HEK293 (cell line): ENCODE results near the gene COX6A2.
A peak's percentile ranks its signal among the peaks of the same experiment; 100 is the strongest.

Source experiments
- CTCF ChIA-PET: fragments of 350-600 bp; formaldehyde crosslinking; extraction: SDS; loops from one replicate; lab custom pipeline; 2021; ENCODE audit warnings: antibody characterized with exemption; lab: Yijun Ruan, JAX
- POLR2A ChIA-PET: fragments of 300-600 bp; formaldehyde crosslinking; extraction: SDS; loops from one replicate; lab custom pipeline; 2020; ENCODE audit warnings: antibody characterized with exemption, inconsistent platforms; lab: Yijun Ruan, JAX
- H3K27ac ChIP-seq: fragments of 200-500 bp; sonication (Bioruptor generic); 2 replicates; pipeline ENCODE4 v1.5.1; 2014; ENCODE audit warnings: low read depth, low read length, control low read depth, inconsistent platforms; ENCODE audit errors: extremely low read depth
- H3K36me3 ChIP-seq, 2 experiments: fragments of 200-500 bp in 1 of 2; sonication (Bioruptor generic) in 1 of 2; 1 replicate in 1 of 2; 2 replicates in 1 of 2; pipeline ENCODE4 v1.5.1; 2014 to 2017; ENCODE audit warnings: inconsistent platforms in 2 of 2, low read length in 2 of 2; ENCODE audit not compliant: control insufficient read depth in 2 of 2, insufficient read depth in 1 of 2
- H3K4me1 ChIP-seq: fragments of 200-500 bp; sonication (Bioruptor generic); 2 replicates; pipeline ENCODE4 v1.5.1; 2014; ENCODE audit warnings: mild to moderate bottlenecking, low read length, inconsistent platforms; ENCODE audit not compliant: control insufficient read depth, insufficient read depth
- H3K4me3 ChIP-seq: 2 replicates; pipeline ENCODE4 v1.5.1; 2011; ENCODE audit warnings: low read depth, mild to moderate bottlenecking, control low read depth, low read length, moderate library complexity
- H3K9me3 ChIP-seq: fragments of 200-500 bp; sonication (Bioruptor generic); 2 replicates; pipeline ENCODE4 v1.5.1; 2014; ENCODE audit warnings: low read depth, low read length, inconsistent platforms; ENCODE audit not compliant: control insufficient read depth, insufficient read depth
- GLIS2 ChIP-seq: fragments of 450-650 bp; formaldehyde crosslinking; IDR thresholded peaks from 2 replicates; pipeline ENCODE4 v1.5.1; 2016; ENCODE audit warnings: missing biosample characterization, missing genetic modification characterization
- SCRT2 ChIP-seq: fragments of 450-650 bp; formaldehyde crosslinking; IDR thresholded peaks from 2 replicates; pipeline ENCODE4 v1.5.1; 2016; ENCODE audit warnings: missing biosample characterization, missing genetic modification characterization
- YY2 ChIP-seq: fragments of 450-650 bp; formaldehyde crosslinking; IDR thresholded peaks from 2 replicates; pipeline ENCODE4 v1.5.1; 2016; ENCODE audit warnings: missing biosample characterization, missing genetic modification characterization
- ZBTB21 ChIP-seq: fragments of 450-650 bp; formaldehyde crosslinking; IDR thresholded peaks from 2 replicates; pipeline ENCODE4 v1.5.1; 2017; ENCODE audit warnings: missing biosample characterization, missing genetic modification characterization
- ZFP41 ChIP-seq: fragments of 450-650 bp; formaldehyde crosslinking; IDR thresholded peaks from 2 replicates; pipeline ENCODE4 v1.5.1; 2016; ENCODE audit warnings: missing biosample characterization, missing genetic modification characterization, borderline replicate concordance
- ZNF549 ChIP-seq: fragments of 450-650 bp; IDR thresholded peaks from 2 replicates; pipeline ENCODE4 v1.5.1; 2018; ENCODE audit warnings: missing biosample characterization, missing genetic modification characterization, mild to moderate bottlenecking, inconsistent platforms, moderate library complexity
- TF ChIP-seq, protein P1 (sequence below): fragments of 450-650 bp; formaldehyde crosslinking; IDR thresholded peaks from 2 replicates; pipeline ENCODE4 v1.5.1; 2016; ENCODE audit warnings: missing biosample characterization, missing genetic modification characterization, borderline replicate concordance
- TF ChIP-seq, protein P2 (sequence below): fragments of 450-650 bp; formaldehyde crosslinking; IDR thresholded peaks from 2 replicates; pipeline ENCODE4 v1.5.1; 2016; ENCODE audit warnings: missing biosample characterization, missing genetic modification characterization
- TF ChIP-seq, protein P3 (sequence below): fragments of 450-650 bp; formaldehyde crosslinking; IDR thresholded peaks from 2 replicates; pipeline ENCODE4 v1.5.1; 2016; ENCODE audit warnings: missing biosample characterization, missing genetic modification characterization
- TF ChIP-seq, protein P4 (sequence below): fragments of 450-650 bp; formaldehyde crosslinking; IDR thresholded peaks from 2 replicates; pipeline ENCODE4; 2016; ENCODE audit warnings: missing biosample characterization, missing genetic modification characterization

Gene COX6A2

GRCh38 chr16:31428279-31428597 is at the start of gene COX6A2:
Gene COX6A2, minus strand, starts transcription at chr16:31428360. Its CDS starts 35 bp downstream, at chr16:31428325.
- Histone ChIP-seq H3K27ac (no peak within 1 kb of the TSS), H3K4me3 (no peak within 1 kb of the TSS), H3K36me3 (no peaks in the 10 kb centered on the region), H3K9me3 (no peaks in the 10 kb centered on the region), H3K4me1 (no peaks in the 10 kb centered on the region)
- ChIA-PET POLR2A (interaction anchor here (1.2 to 1.5 kb wide), 2 partner anchors 27 to 43 kb away, joined by 3 to 4 read pairs; no protein-coding TSS in a partner anchor), CTCF (interaction anchor here (0.6 kb wide), 1 partner anchor 46 kb away, joined by 3 read pairs; no protein-coding TSS in a partner anchor)
- peak; percentile 56 for TF ChIP-seq SCRT2 (tag by site-specific recombination)
- TF ChIP-seq, protein P1, sequence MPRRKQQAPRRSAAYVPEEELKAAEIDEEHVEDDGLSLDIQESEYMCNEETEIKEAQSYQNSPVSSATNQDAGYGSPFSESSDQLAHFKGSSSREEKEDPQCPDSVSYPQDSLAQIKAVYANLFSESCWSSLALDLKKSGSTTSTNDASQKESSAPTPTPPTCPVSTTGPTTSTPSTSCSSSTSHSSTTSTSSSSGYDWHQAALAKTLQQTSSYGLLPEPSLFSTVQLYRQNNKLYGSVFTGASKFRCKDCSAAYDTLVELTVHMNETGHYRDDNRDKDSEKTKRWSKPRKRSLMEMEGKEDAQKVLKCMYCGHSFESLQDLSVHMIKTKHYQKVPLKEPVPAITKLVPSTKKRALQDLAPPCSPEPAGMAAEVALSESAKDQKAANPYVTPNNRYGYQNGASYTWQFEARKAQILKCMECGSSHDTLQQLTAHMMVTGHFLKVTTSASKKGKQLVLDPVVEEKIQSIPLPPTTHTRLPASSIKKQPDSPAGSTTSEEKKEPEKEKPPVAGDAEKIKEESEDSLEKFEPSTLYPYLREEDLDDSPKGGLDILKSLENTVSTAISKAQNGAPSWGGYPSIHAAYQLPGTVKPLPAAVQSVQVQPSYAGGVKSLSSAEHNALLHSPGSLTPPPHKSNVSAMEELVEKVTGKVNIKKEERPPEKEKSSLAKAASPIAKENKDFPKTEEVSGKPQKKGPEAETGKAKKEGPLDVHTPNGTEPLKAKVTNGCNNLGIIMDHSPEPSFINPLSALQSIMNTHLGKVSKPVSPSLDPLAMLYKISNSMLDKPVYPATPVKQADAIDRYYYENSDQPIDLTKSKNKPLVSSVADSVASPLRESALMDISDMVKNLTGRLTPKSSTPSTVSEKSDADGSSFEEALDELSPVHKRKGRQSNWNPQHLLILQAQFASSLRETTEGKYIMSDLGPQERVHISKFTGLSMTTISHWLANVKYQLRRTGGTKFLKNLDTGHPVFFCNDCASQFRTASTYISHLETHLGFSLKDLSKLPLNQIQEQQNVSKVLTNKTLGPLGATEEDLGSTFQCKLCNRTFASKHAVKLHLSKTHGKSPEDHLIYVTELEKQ (tag by site-specific recombination), result no peak

DNA sequence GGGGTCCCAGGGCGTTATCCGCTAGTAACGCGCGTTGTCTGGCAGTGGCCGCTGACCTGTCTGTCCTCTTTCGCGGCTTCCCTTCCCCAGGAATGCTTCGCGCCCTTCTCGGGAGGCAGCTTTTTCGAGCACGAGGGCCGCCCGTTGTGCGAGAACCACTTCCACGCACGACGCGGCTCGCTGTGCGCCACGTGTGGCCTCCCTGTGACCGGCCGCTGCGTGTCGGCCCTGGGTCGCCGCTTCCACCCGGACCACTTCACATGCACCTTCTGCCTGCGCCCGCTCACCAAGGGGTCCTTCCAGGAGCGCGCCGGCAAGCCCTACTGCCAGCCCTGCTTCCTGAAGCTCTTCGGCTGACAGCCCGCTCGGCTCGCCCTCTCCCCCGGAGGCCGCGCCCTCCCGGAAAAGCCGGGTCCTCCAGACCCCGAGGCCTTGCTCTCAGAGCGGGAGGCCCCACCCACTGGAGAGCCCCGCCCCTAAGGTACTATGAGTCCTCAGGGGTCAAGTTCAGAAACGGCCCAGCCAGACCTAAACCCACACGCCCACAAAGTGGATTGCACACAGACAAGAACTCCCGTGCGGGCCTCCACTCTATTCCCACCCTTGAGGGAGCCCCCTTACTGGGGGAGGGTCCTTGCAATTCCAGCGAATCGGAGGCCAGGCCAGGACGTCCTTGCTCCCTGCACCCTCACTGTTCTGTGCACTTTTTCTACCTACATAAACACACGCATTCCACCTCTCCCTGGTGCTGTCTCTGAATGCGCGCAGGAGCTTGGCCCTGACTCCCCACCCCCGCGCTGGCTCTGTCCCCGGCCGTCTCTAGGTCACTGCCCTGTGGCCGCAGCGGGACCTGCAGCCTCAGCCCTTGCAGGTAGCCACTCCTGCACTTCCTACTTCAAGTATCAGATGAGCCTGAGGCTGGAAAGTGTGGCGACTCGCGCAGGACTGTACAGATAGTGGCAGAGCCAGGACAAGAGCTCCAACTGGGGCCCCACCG is 49.4 kb upstream of the COX6A2 start:
- no peak overlapping the region for H3K4me3 ChIP-seq
- no peaks in the 10 kb centered on the region for H3K4me1 ChIP-seq
- peaks cover 0 to 10% of the 10 kb centered on the region in 2 experiments; a peak in 1 of 3 replicates for H3K36me3 ChIP-seq
- POLR2A ChIA-PET, result no interaction called here
- TF ChIP-seq GLIS2 (tag by site-specific recombination), result no peak
- TF ChIP-seq, protein P2, sequence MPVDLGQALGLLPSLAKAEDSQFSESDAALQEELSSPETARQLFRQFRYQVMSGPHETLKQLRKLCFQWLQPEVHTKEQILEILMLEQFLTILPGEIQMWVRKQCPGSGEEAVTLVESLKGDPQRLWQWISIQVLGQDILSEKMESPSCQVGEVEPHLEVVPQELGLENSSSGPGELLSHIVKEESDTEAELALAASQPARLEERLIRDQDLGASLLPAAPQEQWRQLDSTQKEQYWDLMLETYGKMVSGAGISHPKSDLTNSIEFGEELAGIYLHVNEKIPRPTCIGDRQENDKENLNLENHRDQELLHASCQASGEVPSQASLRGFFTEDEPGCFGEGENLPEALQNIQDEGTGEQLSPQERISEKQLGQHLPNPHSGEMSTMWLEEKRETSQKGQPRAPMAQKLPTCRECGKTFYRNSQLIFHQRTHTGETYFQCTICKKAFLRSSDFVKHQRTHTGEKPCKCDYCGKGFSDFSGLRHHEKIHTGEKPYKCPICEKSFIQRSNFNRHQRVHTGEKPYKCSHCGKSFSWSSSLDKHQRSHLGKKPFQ (tag by site-specific recombination), result no peak
- no peak for TF ChIP-seq ZFP41 (tag by site-specific recombination)
- no peak for TF ChIP-seq ZNF549
- no peak for TF ChIP-seq ZBTB21 (tag by site-specific recombination)
- TF ChIP-seq, protein P3, sequence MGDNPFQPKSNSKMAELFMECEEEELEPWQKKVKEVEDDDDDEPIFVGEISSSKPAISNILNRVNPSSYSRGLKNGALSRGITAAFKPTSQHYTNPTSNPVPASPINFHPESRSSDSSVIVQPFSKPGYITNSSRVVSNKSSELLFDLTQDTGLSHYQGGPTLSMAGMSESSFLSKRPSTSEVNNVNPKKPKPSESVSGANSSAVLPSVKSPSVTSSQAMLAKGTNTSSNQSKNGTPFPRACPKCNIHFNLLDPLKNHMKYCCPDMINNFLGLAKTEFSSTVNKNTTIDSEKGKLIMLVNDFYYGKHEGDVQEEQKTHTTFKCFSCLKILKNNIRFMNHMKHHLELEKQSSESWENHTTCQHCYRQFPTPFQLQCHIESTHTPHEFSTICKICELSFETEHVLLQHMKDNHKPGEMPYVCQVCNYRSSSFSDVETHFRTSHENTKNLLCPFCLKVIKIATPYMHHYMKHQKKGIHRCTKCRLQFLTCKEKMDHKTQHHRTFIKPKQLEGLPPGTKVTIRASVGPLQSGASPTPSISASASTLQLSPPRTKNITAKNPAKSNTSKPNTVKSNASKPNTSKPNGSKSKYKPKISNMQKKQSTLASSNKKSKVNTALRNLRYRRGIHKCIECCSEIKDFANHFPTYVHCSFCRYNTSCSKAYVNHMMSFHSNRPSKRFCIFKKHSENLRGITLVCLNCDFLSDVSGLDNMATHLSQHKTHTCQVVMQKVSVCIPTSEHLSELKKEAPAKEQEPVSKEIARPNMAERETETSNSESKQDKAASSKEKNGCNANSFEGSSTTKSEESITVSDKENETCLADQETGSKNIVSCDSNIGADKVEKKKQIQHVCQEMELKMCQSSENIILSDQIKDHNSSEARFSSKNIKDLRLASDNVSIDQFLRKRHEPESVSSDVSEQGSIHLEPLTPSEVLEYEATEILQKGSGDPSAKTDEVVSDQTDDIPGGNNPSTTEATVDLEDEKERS (tag by site-specific recombination), result no peak
- TF ChIP-seq YY2 (tag by site-specific recombination), result no peak
- TF ChIP-seq, protein P4, sequence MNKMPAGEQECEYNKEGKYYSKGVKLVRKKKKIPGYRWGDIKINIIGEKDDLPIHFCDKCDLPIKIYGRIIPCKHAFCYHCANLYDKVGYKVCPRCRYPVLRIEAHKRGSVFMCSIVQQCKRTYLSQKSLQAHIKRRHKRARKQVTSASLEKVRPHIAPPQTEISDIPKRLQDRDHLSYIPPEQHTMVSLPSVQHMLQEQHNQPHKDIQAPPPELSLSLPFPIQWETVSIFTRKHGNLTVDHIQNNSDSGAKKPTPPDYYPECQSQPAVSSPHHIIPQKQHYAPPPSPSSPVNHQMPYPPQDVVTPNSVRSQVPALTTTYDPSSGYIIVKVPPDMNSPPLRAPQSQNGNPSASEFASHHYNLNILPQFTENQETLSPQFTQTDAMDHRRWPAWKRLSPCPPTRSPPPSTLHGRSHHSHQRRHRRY (tag by site-specific recombination), result no peak
- CTCF ChIA-PET, result interaction anchor here (0.8 kb wide), 1 partner anchor 20 kb away, joined by 3 read pairs; no protein-coding TSS in a partner anchor
- H3K9me3 ChIP-seq, result no peaks in the 10 kb centered on the region
- no peak overlapping the region for H3K27ac ChIP-seq
